NCI-H526 treated with DMSO at 0.1 percent for 48 hours (cell line): ENCODE data around the gene CACNA1B.

Experiments used
- DNase-seq: peaks from one replicate; lab custom pipeline; 2025; lab: John Stamatoyannopoulos, UW

CACNA1B gene

GRCh38 chr9:137920753-137921152 is 43.2 kb downstream of the CACNA1B start:
- DNase-seq: no peak

GRCh38 chr9:137924169-137924568 is 46.6 kb downstream of the CACNA1B start:
- no peak for DNase-seq

- DNase-seq: no peak
Observed at GRCh38 chr9:137924761-137925369, 47.3 kb downstream of the CACNA1B start.

GRCh38 chr9:137943655-137944054 is 66.1 kb downstream of the CACNA1B start:
- DNase-seq: no peak

GRCh38 chr9:137945581-137945980 is 68.0 kb downstream of the CACNA1B start:
- no peak for DNase-seq

GRCh38 chr9:137946993-137947392 is 69.4 kb downstream of the CACNA1B start:
- no peak for DNase-seq

- DNase-seq: no peak
Observed at GRCh38 chr9:137948642-137949041, 71.1 kb downstream of the CACNA1B start.

- DNase-seq: no peak
Observed at GRCh38 chr9:137949260-137949659, 71.7 kb downstream of the CACNA1B start.

GRCh38 chr9:137951107-137951506 is 73.5 kb downstream of the CACNA1B start:
- no peak for DNase-seq

GRCh38 chr9:137951597-137952490 is 74.3 kb downstream of the CACNA1B start:
- no peak for DNase-seq

GRCh38 chr9:137952976-137953666 is 75.5 kb downstream of the CACNA1B start:
- DNase-seq: no peak

GRCh38 chr9:137953683-137954438 is 76.3 kb downstream of the CACNA1B start:
- no peak for DNase-seq

- no peak for DNase-seq
Observed at GRCh38 chr9:137955224-137955570, 77.6 kb downstream of the CACNA1B start.

GRCh38 chr9:137955586-137955985 is 78.0 kb downstream of the CACNA1B start:
- DNase-seq: no peak

- no peak for DNase-seq
Observed at GRCh38 chr9:137956039-137956438, 78.5 kb downstream of the CACNA1B start.

GRCh38 chr9:137956688-137957385 is 79.3 kb downstream of the CACNA1B start:
- DNase-seq: no peak

- no peak for DNase-seq
Observed at GRCh38 chr9:137959641-137960411, 82.2 kb downstream of the CACNA1B start.

GRCh38 chr9:137960496-137960895 is 82.9 kb downstream of the CACNA1B start:
- no peak for DNase-seq

- no peak for DNase-seq
Observed at GRCh38 chr9:137963525-137963924, 85.9 kb downstream of the CACNA1B start.

- DNase-seq: no peak
Observed at GRCh38 chr9:137965177-137965795, 87.7 kb downstream of the CACNA1B start.
